SK-N-SH treated with all-trans-retinoic acid at 6 μM for 48 hours (cell line): Measurements from ENCODE around the gene PLEKHA4.

Source experiments
- ARNTL ChIP-seq: fragments of 450-650 bp; formaldehyde crosslinking; IDR thresholded peaks from 2 replicates; pipeline ENCODE4 v1.5.0; 2020; ENCODE audit warnings: low read depth, mild to moderate bottlenecking, moderate library complexity, borderline replicate concordance
- BACH2 ChIP-seq: fragments of 250-450 bp; sonication (Bioruptor Pico); IDR thresholded peaks from 2 replicates; pipeline ENCODE4 v1.9.0; 2021; ENCODE audit warnings: mild to moderate bottlenecking, borderline replicate concordance
- CSDC2 ChIP-seq: fragments of 250-450 bp; sonication (Bioruptor Pico); IDR thresholded peaks from 2 replicates; pipeline ENCODE4 v1.5.0; 2020; ENCODE audit warnings: mild to moderate bottlenecking, moderate library complexity
- ESRRG ChIP-seq: fragments of 250-450 bp; sonication (Bioruptor Pico); IDR thresholded peaks from 2 replicates; pipeline ENCODE4 v1.6.1; 2021; ENCODE audit warnings: mild to moderate bottlenecking
- GLIS3 ChIP-seq: fragments of 250-450 bp; sonication (Bioruptor Pico); IDR thresholded peaks from 2 replicates; pipeline ENCODE4 v1.5.0; 2020; ENCODE audit warnings: mild to moderate bottlenecking, moderate library complexity
- PPARA ChIP-seq: fragments of 250-450 bp; sonication (Bioruptor Pico); IDR thresholded peaks from 2 replicates; pipeline ENCODE4 v1.5.0; 2020; ENCODE audit warnings: mild to moderate bottlenecking, borderline replicate concordance
- TCF4 ChIP-seq: fragments of 250-450 bp; sonication (Bioruptor Pico); IDR thresholded peaks from 2 replicates; pipeline ENCODE4 v1.8.0; 2021; ENCODE audit warnings: mild to moderate bottlenecking, moderate library complexity, borderline replicate concordance
- ZC3H10 ChIP-seq: fragments of 250-450 bp; sonication (Bioruptor Pico); IDR thresholded peaks from 2 replicates; pipeline ENCODE4 v1.5.1; 2021; ENCODE audit warnings: mild to moderate bottlenecking, moderate library complexity
- ZFP3 ChIP-seq: fragments of 250-450 bp; sonication (Bioruptor Pico); IDR thresholded peaks from 2 replicates; pipeline ENCODE4 v1.5.0; 2020; ENCODE audit warnings: mild to moderate bottlenecking, moderate library complexity
- ZNF565 ChIP-seq: fragments of 450-650 bp; formaldehyde crosslinking; conservative IDR thresholded peaks from 2 replicates; pipeline ENCODE4 v1.5.0; 2020; ENCODE audit warnings: low read depth, mild to moderate bottlenecking, moderate library complexity
- TF ChIP-seq, protein P1 (sequence below): fragments of 250-450 bp; sonication (Bioruptor Pico); IDR thresholded peaks from 2 replicates; pipeline ENCODE4 v1.8.0; 2020; ENCODE audit warnings: mild to moderate bottlenecking, moderate library complexity, borderline replicate concordance
- TF ChIP-seq, protein P2 (sequence below): fragments of 250-450 bp; sonication (Bioruptor Pico); IDR thresholded peaks from 2 replicates; pipeline ENCODE4 v1.8.0; 2021; ENCODE audit warnings: low read depth, mild to moderate bottlenecking, moderate library complexity, borderline replicate concordance
- TF ChIP-seq, protein P3 (sequence below): fragments of 250-450 bp; sonication (Bioruptor Pico); IDR thresholded peaks from 2 replicates; pipeline ENCODE4 v1.5.1; 2021; ENCODE audit warnings: mild to moderate bottlenecking, moderate library complexity
- TF ChIP-seq, protein P4 (sequence below): fragments of 250-450 bp; sonication (Bioruptor Pico); IDR thresholded peaks from 2 replicates; pipeline ENCODE4 v1.5.1; 2020; ENCODE audit warnings: low read depth, mild to moderate bottlenecking, moderate library complexity

DNA sequence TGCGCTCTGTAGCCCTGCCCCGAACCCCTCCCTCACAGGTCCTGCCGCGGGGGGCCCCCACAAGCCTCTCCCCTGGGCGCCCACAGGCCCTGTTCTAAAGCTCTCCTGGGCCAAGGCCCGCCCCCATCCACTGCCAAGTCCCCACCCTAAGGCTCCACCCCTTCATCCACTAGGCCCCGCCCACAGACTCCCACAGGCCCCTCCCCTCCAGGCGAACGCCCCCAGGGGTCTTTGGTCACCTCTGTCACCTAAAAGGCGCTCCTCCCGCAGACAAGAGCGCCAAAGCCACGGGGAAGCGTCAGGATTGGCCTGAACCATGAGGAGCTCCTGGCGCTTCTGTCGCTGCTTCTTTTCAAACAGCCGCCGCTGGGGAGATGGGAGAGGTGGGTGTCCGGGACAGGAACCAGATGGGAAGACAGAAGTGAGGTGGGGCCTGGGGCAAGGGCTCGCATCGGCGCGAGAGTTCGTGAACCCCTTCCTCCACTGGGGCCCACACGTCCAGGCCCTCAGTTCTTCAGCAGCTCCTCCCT, 27.8 kb upstream of the PLEKHA4 start:
- TF ChIP-seq, protein P1, sequence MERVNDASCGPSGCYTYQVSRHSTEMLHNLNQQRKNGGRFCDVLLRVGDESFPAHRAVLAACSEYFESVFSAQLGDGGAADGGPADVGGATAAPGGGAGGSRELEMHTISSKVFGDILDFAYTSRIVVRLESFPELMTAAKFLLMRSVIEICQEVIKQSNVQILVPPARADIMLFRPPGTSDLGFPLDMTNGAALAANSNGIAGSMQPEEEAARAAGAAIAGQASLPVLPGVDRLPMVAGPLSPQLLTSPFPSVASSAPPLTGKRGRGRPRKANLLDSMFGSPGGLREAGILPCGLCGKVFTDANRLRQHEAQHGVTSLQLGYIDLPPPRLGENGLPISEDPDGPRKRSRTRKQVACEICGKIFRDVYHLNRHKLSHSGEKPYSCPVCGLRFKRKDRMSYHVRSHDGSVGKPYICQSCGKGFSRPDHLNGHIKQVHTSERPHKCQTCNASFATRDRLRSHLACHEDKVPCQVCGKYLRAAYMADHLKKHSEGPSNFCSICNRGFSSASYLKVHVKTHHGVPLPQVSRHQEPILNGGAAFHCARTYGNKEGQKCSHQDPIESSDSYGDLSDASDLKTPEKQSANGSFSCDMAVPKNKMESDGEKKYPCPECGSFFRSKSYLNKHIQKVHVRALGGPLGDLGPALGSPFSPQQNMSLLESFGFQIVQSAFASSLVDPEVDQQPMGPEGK: no peak
- TF ChIP-seq PPARA (CRISPR knock-in tag): no peak
- TF ChIP-seq ESRRG (CRISPR knock-in tag): no peak
- no peak for TF ChIP-seq ZC3H10
- TF ChIP-seq BACH2 (CRISPR knock-in tag): no peak
- no peak for TF ChIP-seq GLIS3 (CRISPR knock-in tag)
- TF ChIP-seq, protein P2, sequence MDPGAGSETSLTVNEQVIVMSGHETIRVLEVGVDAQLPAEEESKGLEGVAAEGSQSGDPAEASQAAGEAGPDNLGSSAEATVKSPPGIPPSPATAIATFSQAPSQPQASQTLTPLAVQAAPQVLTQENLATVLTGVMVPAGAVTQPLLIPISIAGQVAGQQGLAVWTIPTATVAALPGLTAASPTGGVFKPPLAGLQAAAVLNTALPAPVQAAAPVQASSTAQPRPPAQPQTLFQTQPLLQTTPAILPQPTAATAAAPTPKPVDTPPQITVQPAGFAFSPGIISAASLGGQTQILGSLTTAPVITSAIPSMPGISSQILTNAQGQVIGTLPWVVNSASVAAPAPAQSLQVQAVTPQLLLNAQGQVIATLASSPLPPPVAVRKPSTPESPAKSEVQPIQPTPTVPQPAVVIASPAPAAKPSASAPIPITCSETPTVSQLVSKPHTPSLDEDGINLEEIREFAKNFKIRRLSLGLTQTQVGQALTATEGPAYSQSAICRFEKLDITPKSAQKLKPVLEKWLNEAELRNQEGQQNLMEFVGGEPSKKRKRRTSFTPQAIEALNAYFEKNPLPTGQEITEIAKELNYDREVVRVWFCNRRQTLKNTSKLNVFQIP (CRISPR knock-in tag): no peak
- TF ChIP-seq ARNTL (CRISPR knock-in tag): no peak
- TF ChIP-seq TCF4: no peak
- TF ChIP-seq ZFP3 (CRISPR knock-in tag): no peak
- TF ChIP-seq, protein P3, sequence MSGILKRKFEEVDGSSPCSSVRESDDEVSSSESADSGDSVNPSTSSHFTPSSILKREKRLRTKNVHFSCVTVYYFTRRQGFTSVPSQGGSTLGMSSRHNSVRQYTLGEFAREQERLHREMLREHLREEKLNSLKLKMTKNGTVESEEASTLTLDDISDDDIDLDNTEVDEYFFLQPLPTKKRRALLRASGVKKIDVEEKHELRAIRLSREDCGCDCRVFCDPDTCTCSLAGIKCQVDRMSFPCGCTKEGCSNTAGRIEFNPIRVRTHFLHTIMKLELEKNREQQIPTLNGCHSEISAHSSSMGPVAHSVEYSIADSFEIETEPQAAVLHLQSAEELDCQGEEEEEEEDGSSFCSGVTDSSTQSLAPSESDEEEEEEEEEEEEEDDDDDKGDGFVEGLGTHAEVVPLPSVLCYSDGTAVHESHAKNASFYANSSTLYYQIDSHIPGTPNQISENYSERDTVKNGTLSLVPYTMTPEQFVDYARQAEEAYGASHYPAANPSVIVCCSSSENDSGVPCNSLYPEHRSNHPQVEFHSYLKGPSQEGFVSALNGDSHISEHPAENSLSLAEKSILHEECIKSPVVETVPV (CRISPR knock-in tag): no peak
- no peak for TF ChIP-seq CSDC2
- no peak for TF ChIP-seq ZNF565 (CRISPR knock-in tag)
- TF ChIP-seq, protein P4, sequence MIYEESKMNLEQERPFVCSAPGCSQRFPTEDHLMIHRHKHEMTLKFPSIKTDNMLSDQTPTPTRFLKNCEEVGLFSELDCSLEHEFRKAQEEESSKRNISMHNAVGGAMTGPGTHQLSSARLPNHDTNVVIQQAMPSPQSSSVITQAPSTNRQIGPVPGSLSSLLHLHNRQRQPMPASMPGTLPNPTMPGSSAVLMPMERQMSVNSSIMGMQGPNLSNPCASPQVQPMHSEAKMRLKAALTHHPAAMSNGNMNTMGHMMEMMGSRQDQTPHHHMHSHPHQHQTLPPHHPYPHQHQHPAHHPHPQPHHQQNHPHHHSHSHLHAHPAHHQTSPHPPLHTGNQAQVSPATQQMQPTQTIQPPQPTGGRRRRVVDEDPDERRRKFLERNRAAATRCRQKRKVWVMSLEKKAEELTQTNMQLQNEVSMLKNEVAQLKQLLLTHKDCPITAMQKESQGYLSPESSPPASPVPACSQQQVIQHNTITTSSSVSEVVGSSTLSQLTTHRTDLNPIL (CRISPR knock-in tag): no peak
